CD4-positive, alpha-beta T cell treated with Interleukin-12 subunit alpha and Interleukin-12 subunit beta, for 1 hour (primary cell): ENCODE data around the gene TRIM39.
"Not testable (repeated sequence)": the region's sequence is repeated elsewhere in the genome, so short reads cannot be mapped to it uniquely, and the experiment has no call there.

Source experiments
- DNase-seq: peaks from one replicate; pipeline ENCODE4 v3.0.0-alpha.2; 2020

TRIM39 gene

GRCh38 chr6:30369280-30369679 is 42.6 kb downstream of the TRIM39 start:
- DNase-seq, result not testable (repeated sequence)

- DNase-seq, result no peak
Observed at GRCh38 chr6:30378290-30378937, 51.7 kb downstream of the TRIM39 start.

GRCh38 chr6:30380464-30380863 is 53.7 kb downstream of the TRIM39 start:
- DNase-seq, result no peak

GRCh38 chr6:30386166-30386565 is 59.4 kb downstream of the TRIM39 start:
- DNase-seq, result no peak

- DNase-seq, result no peak
Observed at GRCh38 chr6:30391240-30391639, 64.5 kb downstream of the TRIM39 start.
